AG09309 (cell line): ENCODE results near the gene ACTR2.

Source experiments
- DNase-seq: peaks from one replicate; pipeline ENCODE4 v3.0.0-alpha.2; 2010; ENCODE audit warnings: low read depth
- H3K4me3 ChIP-seq: 2 replicates; pipeline ENCODE4 v1.5.1; 2011; ENCODE audit warnings: mild to moderate bottlenecking, low read depth, low read length, moderate library complexity; ENCODE audit not compliant: control insufficient read depth
- TF ChIP-seq, protein P1 (sequence below): IDR thresholded peaks from 2 replicates; pipeline ENCODE4 v1.5.1; 2011; ENCODE audit warnings: mild to moderate bottlenecking, low read depth, low read length, inconsistent platforms; ENCODE audit not compliant: insufficient read depth, control insufficient read depth; ENCODE audit errors: missing control alignments

Gene ACTR2

DNA sequence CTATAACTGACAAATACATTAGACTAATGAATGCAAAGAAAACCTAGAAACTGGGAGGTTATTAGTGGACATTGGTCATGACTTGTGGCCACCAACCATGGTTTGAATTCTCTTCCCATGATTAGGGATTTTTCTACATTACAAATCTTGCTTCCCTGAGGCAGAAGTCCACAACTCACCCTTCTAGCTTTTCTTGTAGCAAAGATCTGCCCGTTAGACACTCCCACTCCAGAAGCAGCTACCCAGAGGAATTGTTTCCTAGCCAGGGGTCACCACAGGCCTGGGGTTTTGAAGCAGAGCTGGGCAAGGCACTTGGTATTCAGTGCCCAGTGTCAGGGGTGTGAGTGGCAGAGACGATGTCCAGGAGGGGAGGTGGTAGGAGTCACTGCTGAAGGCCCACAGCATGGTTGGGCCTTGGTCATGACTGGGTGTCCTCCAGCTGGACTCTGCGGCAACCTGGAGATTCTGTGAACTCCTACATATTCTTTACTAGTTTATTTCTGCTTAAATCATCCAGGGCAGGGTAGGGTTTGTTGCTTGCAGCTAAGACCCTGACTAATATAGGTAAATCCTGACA lies 54.9 kb downstream of the ACTR2 start:
- H3K4me3 ChIP-seq, result no peak overlapping the region
- DNase-seq, result no peak
- TF ChIP-seq, protein P1, sequence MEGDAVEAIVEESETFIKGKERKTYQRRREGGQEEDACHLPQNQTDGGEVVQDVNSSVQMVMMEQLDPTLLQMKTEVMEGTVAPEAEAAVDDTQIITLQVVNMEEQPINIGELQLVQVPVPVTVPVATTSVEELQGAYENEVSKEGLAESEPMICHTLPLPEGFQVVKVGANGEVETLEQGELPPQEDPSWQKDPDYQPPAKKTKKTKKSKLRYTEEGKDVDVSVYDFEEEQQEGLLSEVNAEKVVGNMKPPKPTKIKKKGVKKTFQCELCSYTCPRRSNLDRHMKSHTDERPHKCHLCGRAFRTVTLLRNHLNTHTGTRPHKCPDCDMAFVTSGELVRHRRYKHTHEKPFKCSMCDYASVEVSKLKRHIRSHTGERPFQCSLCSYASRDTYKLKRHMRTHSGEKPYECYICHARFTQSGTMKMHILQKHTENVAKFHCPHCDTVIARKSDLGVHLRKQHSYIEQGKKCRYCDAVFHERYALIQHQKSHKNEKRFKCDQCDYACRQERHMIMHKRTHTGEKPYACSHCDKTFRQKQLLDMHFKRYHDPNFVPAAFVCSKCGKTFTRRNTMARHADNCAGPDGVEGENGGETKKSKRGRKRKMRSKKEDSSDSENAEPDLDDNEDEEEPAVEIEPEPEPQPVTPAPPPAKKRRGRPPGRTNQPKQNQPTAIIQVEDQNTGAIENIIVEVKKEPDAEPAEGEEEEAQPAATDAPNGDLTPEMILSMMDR, result no peak

DNA sequence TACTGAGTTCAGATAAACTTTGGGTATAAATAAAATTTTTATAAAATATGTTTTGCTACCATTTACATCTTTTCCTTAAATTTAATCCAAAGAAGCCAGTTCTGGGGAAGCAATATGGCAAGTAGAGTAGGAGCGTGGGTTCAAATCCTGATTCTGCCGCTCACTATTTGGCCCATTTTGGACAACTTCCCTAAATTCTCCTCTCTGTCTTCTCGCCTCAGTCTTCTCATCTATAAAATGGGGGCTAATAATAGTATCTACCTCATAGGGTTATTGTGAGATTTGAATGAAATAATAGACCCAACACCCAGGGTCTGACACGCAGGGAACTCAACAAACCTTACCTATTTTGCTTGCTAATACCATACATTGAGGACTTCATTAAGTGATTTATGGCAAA lies 59.7 kb downstream of the ACTR2 start:
- no peak for DNase-seq
- TF ChIP-seq, protein P1, result no peak

DNA sequence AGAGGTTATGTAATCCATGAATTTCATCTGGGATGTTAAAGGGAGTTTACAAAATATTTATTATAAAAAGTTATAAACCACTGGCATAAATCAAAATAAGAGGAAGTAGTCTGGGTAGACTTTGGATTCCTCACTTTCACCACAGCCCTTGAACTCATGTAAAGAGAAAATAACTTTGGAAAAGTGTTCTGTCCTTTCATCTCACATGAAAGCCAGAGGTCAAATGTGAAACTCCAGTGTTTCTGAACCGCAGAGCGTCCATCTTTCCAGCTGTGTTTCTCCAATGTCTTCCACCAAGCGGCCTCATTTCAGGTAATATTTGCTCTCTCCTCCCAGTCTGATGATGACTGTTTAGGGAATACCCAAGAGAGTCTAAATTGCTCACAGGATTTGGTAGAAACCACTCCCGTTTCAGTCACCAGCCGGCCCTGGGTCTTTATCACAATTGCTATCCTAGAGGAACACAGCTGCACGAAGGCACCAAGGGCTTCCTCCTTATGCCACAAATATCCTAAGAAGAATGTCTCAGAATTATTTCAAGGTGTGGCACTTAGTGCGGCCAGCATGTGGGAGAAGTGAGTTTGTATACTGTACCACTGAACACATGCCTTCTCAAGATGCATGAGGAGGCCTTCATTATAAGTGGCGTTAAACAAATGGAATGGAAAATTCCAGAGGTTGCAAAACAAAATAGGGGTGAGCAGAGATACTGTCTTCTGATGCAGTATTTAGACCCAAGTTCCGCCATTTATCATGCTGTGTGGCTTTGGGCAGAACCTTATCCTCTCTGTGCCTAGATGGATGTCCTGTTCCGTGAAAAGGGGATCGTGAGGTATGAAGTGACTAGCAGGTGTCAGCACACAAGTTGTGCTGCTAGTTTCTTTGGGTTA lies 63.8 kb downstream of the ACTR2 start:
- DNase-seq, result no peak
- TF ChIP-seq, protein P1, result no peak
- H3K4me3 ChIP-seq, result no peak overlapping the region

More for the DNA sequence above, 59.7 kb downstream of the ACTR2 start:
- no peak overlapping the region for H3K4me3 ChIP-seq

DNA sequence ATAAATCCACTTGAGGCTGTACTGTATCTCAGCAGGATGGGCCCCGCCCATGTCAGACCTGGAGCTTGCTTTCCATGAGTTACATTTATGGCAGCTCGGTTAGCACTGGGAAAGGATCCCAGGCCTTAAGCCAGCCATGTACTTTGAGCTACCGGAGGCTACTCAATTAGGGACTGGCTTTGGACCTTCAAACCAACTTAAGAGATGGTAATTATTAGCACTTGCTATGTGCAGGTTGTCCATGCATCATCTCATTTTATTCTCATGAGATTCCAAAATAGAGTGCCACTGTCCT lies 64.4 kb downstream of the ACTR2 start:
- no peak overlapping the region for H3K4me3 ChIP-seq
- TF ChIP-seq, protein P1, result no peak
- DNase-seq, result no peak

- TF ChIP-seq, protein P1, result no peak
- no peak for DNase-seq
- no peak overlapping the region for H3K4me3 ChIP-seq
Observed at GRCh38 chr2:65292461-65293011, 64.9 kb downstream of the ACTR2 start.

- no peak overlapping the region for H3K4me3 ChIP-seq
- TF ChIP-seq, protein P1, result no peak
- no peak for DNase-seq
Observed at GRCh38 chr2:65293376-65293775, 65.7 kb downstream of the ACTR2 start.
